ENCODE results near the gene TMEM151B.

The TMEM151B gene

GRCh38 chr6:44237813-44238433 is 32.3 kb upstream of the TMEM151B start:
- Histone ChIP-seq H3K36me3 (ENCODE audit: insufficient read depth, low read length) (0 out of 2 replicates have a peak, but pooled peaks cover 6% of the 10 kb centered on the region), H3K4me1 (ENCODE audit: insufficient read depth, low read length) (peaks cover 25% of the 10 kb centered on the region), H3K9me3 (ENCODE audit: control insufficient read depth, insufficient read depth, low read length) (no peaks in the 10 kb centered on the region), H3K9ac (ENCODE audit: low read depth, low read length) (peak overlapping the region; percentile 60)

GRCh38 chr6:44238687-44239350 is 31.4 kb upstream of the TMEM151B start:
- Histone ChIP-seq H3K36me3 (ENCODE audit: insufficient read depth, low read length) (0 out of 2 replicates have a peak, but pooled peaks cover under 1% of the 10 kb centered on the region), H3K4me1 (ENCODE audit: insufficient read depth, low read length) (peaks cover 24% of the 10 kb centered on the region), H3K9ac (ENCODE audit: low read depth, low read length) (no peak overlapping the region), H3K9me3 (ENCODE audit: control insufficient read depth, insufficient read depth, low read length) (no peaks in the 10 kb centered on the region)

GRCh38 chr6:44243345-44243744 is 26.9 kb upstream of the TMEM151B start:
- Histone ChIP-seq H3K9ac (ENCODE audit: low read depth, low read length) (no peak overlapping the region), H3K36me3 (ENCODE audit: insufficient read depth, low read length) (peaks cover 7% of the 10 kb centered on the region), H3K9me3 (ENCODE audit: control insufficient read depth, insufficient read depth, low read length) (no peaks in the 10 kb centered on the region), H3K4me1 (ENCODE audit: insufficient read depth, low read length) (peaks cover 11% of the 10 kb centered on the region)

- peak overlapping the region; percentile 43 for H3K9ac ChIP-seq (ENCODE audit: low read depth, low read length)
- H3K9me3 ChIP-seq (ENCODE audit: control insufficient read depth, insufficient read depth, low read length), result no peaks in the 10 kb centered on the region
- H3K4me1 ChIP-seq (ENCODE audit: insufficient read depth, low read length), result peaks cover 8% of the 10 kb centered on the region
- H3K36me3 ChIP-seq (ENCODE audit: insufficient read depth, low read length), result peaks cover 28% of the 10 kb centered on the region
Measured at GRCh38 chr6:44245391-44245911, 24.8 kb upstream of the TMEM151B start.

GRCh38 chr6:44245912-44246662 is 24.2 kb upstream of the TMEM151B start:
- Histone ChIP-seq H3K9ac (ENCODE audit: low read depth, low read length) (peak overlapping the region; percentile 94), H3K9me3 (ENCODE audit: control insufficient read depth, insufficient read depth, low read length) (no peaks in the 10 kb centered on the region), H3K36me3 (ENCODE audit: insufficient read depth, low read length) (peaks cover 34% of the 10 kb centered on the region), H3K4me1 (ENCODE audit: insufficient read depth, low read length) (peaks cover 8% of the 10 kb centered on the region)

GRCh38 chr6:44246663-44247337 is 23.4 kb upstream of the TMEM151B start, which contains the start of gene HSP90AB1:
HSP90AB1 (plus strand) TSS chr6:44247101; CDS start chr6:44248630, 1,529 bp downstream.
- H3K36me3 ChIP-seq (ENCODE audit: insufficient read depth, low read length), result peaks cover 41% of the 10 kb centered on the region
- no peaks in the 10 kb centered on the region for H3K9me3 ChIP-seq (ENCODE audit: control insufficient read depth, insufficient read depth, low read length)
- peaks cover 8% of the 10 kb centered on the region for H3K4me1 ChIP-seq (ENCODE audit: insufficient read depth, low read length)
- peak within 1 kb of the TSS; percentile 94 for H3K9ac ChIP-seq (ENCODE audit: low read depth, low read length)

GRCh38 chr6:44247338-44248302 is 22.6 kb upstream of the TMEM151B start:
- Histone ChIP-seq H3K36me3 (ENCODE audit: insufficient read depth, low read length) (peaks cover 47% of the 10 kb centered on the region), H3K9ac (ENCODE audit: low read depth, low read length) (peak overlapping the region; percentile 94), H3K4me1 (ENCODE audit: insufficient read depth, low read length) (peaks cover 8% of the 10 kb centered on the region), H3K9me3 (ENCODE audit: control insufficient read depth, insufficient read depth, low read length) (no peaks in the 10 kb centered on the region)

GRCh38 chr6:44248579-44248978 is 21.7 kb upstream of the TMEM151B start:
- peaks cover 8% of the 10 kb centered on the region for H3K4me1 ChIP-seq (ENCODE audit: insufficient read depth, low read length)

GRCh38 chr6:44249082-44249748 is 21.0 kb upstream of the TMEM151B start:
- H3K36me3 ChIP-seq (ENCODE audit: insufficient read depth, low read length), result peaks cover 54% of the 10 kb centered on the region
- 0 out of 2 replicates have a peak overlapping the region, but pooled peaks have one; percentile 94 for H3K9ac ChIP-seq (ENCODE audit: low read depth, low read length)
- no peaks in the 10 kb centered on the region for H3K9me3 ChIP-seq (ENCODE audit: control insufficient read depth, insufficient read depth, low read length)
- peaks cover 8% of the 10 kb centered on the region for H3K4me1 ChIP-seq (ENCODE audit: insufficient read depth, low read length)

More at GRCh38 chr6:44248579-44248978, 21.7 kb upstream of the TMEM151B start:
- Histone ChIP-seq H3K9ac (ENCODE audit: low read depth, low read length) (peak overlapping the region; percentile 94), H3K36me3 (ENCODE audit: insufficient read depth, low read length) (peaks cover 50% of the 10 kb centered on the region), H3K9me3 (ENCODE audit: control insufficient read depth, insufficient read depth, low read length) (no peaks in the 10 kb centered on the region)

- Histone ChIP-seq H3K9ac (ENCODE audit: low read depth, low read length) (no peak overlapping the region), H3K36me3 (ENCODE audit: insufficient read depth, low read length) (peaks cover 54% of the 10 kb centered on the region)
Measured at GRCh38 chr6:44250067-44250717, 20.1 kb upstream of the TMEM151B start.

GRCh38 chr6:44250718-44251123 is 19.5 kb upstream of the TMEM151B start:
- Histone ChIP-seq H3K4me1 (ENCODE audit: insufficient read depth, low read length) (no peaks in the 10 kb centered on the region; the same call in 1 of the 2 replicates), H3K9me3 (ENCODE audit: control insufficient read depth, insufficient read depth, low read length) (no peaks in the 10 kb centered on the region), H3K9ac (ENCODE audit: low read depth, low read length) (no peak overlapping the region), H3K36me3 (ENCODE audit: insufficient read depth, low read length) (peaks cover 54% of the 10 kb centered on the region)

More at GRCh38 chr6:44250067-44250717, 20.1 kb upstream of the TMEM151B start:
- Histone ChIP-seq H3K9me3 (ENCODE audit: control insufficient read depth, insufficient read depth, low read length) (no peaks in the 10 kb centered on the region), H3K4me1 (ENCODE audit: insufficient read depth, low read length) (peaks cover 4% of the 10 kb centered on the region; the same call in 1 of the 2 replicates)

Data from ES-I3 (cell line).